22Rv1 (cell line): ENCODE results near the gene CD6.

ENCODE experiments used
- H3K27ac ChIP-seq: fragments of 450-650 bp; 2 replicates; pipeline ENCODE4 v1.5.1; 2017
- CTCF ChIP-seq: fragments of 450-650 bp; IDR thresholded peaks from 2 replicates; pipeline ENCODE4 v1.5.1; 2017; ENCODE audit warnings: mild to moderate bottlenecking
- ZFX ChIP-seq: fragments of 450-650 bp; IDR thresholded peaks from 2 replicates; pipeline ENCODE4 v1.6.1; 2017; ENCODE audit warnings: antibody characterized with exemption, borderline replicate concordance

Gene CD6

GRCh38 chr11:60935676-60936442 lies 35.6 kb upstream of the CD6 start:
- H3K27ac ChIP-seq = no peak overlapping the region
- no peak for TF ChIP-seq ZFX
- TF ChIP-seq CTCF = no peak

GRCh38 chr11:60936467-60937143 lies 34.9 kb upstream of the CD6 start:
- TF ChIP-seq ZFX (no peak), CTCF (no peak)
- H3K27ac ChIP-seq = no peak overlapping the region

GRCh38 chr11:60937144-60937527 lies 34.3 kb upstream of the CD6 start:
- H3K27ac ChIP-seq = no peak overlapping the region
- no peak for TF ChIP-seq CTCF
- TF ChIP-seq ZFX = no peak

- no peak overlapping the region for H3K27ac ChIP-seq
- TF ChIP-seq CTCF (no peak), ZFX (no peak)
These were observed 33.7 kb upstream of the CD6 start for GRCh38 chr11:60937811-60938210.

GRCh38 chr11:60938500-60938899 lies 33.0 kb upstream of the CD6 start:
- TF ChIP-seq ZFX = no peak
- TF ChIP-seq CTCF = no peak
- no peak overlapping the region for H3K27ac ChIP-seq

- no peak for TF ChIP-seq ZFX
- TF ChIP-seq CTCF = no peak
- no peak overlapping the region for H3K27ac ChIP-seq
These were observed 32.2 kb upstream of the CD6 start for GRCh38 chr11:60939301-60939700.

GRCh38 chr11:60939855-60940254 lies 31.6 kb upstream of the CD6 start:
- TF ChIP-seq CTCF (no peak), ZFX (no peak)

More at GRCh38 chr11:60939855-60940254, 31.6 kb upstream of the CD6 start:
- H3K27ac ChIP-seq = no peak overlapping the region
